Lung (tissue), 12 donors: Measurements from ENCODE around the gene CA5B. TPM values are rescaled to one million over a fixed set of nuclear protein-coding genes. Genes with fewer than 3 reads are reported as not detected.
A peak's percentile ranks its signal among the peaks of the same experiment; 100 is the strongest.

Source experiments
- ATAC-seq: fragments of 200-7000 bp; cut with Tn5 transposase; one replicate; pipeline ENCODE4 v1.9.1; 2020; ENCODE audit warnings: moderate number of reproducible peaks; ENCODE audit not compliant: insufficient read depth, low FRiP score
- DNase-seq, 3 donors: peaks; one replicate each; pipeline ENCODE4 v3.0.0-alpha.2; 2013 to 2017
- H3K27ac ChIP-seq, 2 donors: one replicate each; pipeline ENCODE4 v1.5.1; 2013; ENCODE audit warnings: mild to moderate bottlenecking in 2 of 2, moderate library complexity in 2 of 2, control low read depth in 1 of 2, inconsistent platforms in 1 of 2, low read depth in 1 of 2, low read length in 1 of 2
- H3K27me3 ChIP-seq, 3 donors: one replicate each; pipeline ENCODE4 v1.5.1; 2013; ENCODE audit warnings: low read length in 2 of 3; ENCODE audit not compliant: control insufficient read depth in 3 of 3, insufficient read depth in 3 of 3
- H3K36me3 ChIP-seq, 4 donors: one replicate each; pipeline ENCODE4 v1.5.1; 2013; ENCODE audit warnings: low read length in 4 of 4, mild to moderate bottlenecking in 1 of 4, moderate library complexity in 1 of 4; ENCODE audit not compliant: control insufficient read depth in 4 of 4, insufficient read depth in 4 of 4
- H3K4me1 ChIP-seq, 5 donors: one replicate each; pipeline ENCODE4 v1.5.1; 2013; ENCODE audit warnings: low read length in 5 of 5, mild to moderate bottlenecking in 2 of 5, moderate library complexity in 1 of 5; ENCODE audit not compliant: control insufficient read depth in 5 of 5, insufficient read depth in 5 of 5
- H3K4me3 ChIP-seq: one replicate; pipeline ENCODE4 v1.5.1; 2013; ENCODE audit warnings: mild to moderate bottlenecking, control low read depth, moderate library complexity
- H3K9ac ChIP-seq, 2 donors: one replicate each; pipeline ENCODE4 v1.5.1; 2013; ENCODE audit warnings: low read length in 2 of 2, control low read depth in 1 of 2; ENCODE audit not compliant: insufficient read depth in 1 of 2
- H3K9me3 ChIP-seq, 4 donors: one replicate each; pipeline ENCODE4 v1.5.1; 2013; ENCODE audit warnings: low read length in 3 of 4, mild to moderate bottlenecking in 1 of 4, moderate library complexity in 1 of 4; ENCODE audit not compliant: control insufficient read depth in 4 of 4, insufficient read depth in 3 of 4
- WGBS, 2 donors: extraction: QIAGEN DNeasy Blood & Tissue Kit; methylation state at CpG; one replicate each; pipeline ENCODE4 v1.1.7; 2013; 5-methylcytosine and 5-hydroxymethylcytosine counted together
- polyA plus RNA-seq, 2 donors: library from polyadenylated mRNA; stranded (reverse); fragments of 200-250 nt; gene quantifications; one replicate each; pipeline ENCODE4 v1.2.1, GENCODE V29; 2013
- total RNA-seq, 2 donors: library from RNA; depleted of rRNA in 1 of 2; stranded (reverse); fragments of >200 nt in 1 of 2; gene quantifications; one replicate each; pipeline ENCODE4 v1.2.1, GENCODE V29; 2014 to 2021
- TF ChIP-seq, protein P1 (sequence below): IDR thresholded peaks from 2 replicates; pipeline ENCODE4 v1.5.1; 2012; ENCODE audit warnings: mild to moderate bottlenecking; ENCODE audit errors: control extremely low read depth, extremely low read depth
- donor health status: control.
- donor health status: control.
- donor health status: Bipolar disorder and iron deficiency.
- donor health status: healthy.
- donor health status: DM: yes; HTN: yes; CAD: no.

Gene CA5B
- total and polyA plus RNA-seq, 4 donors, result 2.1 to 22.3 (median 9.9) TPM

DNA sequence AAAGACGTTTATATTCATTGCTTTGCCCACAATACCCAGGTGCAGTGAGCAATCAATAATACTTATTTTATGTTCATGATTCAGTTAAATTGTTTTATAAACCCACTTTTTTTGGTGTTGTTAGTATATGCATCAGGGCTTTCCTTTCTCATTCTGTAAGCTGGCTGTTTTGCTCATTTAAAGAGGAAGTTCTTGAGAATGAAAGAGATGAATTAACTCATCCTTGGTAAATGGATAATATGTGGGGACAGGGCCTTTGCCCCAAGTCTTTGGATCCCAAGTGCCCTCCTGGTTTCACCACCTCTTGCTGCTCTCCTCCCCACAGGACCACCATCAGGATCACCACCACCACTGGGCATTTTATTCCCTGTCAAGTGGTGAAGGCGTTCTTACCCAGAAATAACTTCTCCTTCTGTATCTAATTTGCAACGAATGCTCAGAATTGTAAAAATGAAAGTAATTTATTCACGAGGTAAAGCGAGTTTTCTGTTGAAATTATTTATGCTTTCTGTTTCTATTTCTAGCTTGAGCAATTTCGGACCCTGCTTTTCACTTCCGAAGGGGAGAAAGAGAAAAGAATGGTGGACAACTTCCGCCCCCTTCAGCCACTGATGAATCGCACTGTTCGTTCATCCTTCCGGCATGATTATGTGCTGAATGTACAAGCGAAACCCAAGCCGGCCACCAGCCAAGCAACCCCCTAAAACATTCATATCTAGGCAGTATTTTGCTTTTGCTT is 44.1 kb downstream of the CA5B start:
- Histone ChIP-seq H3K4me1 (no peaks in the 10 kb centered on the region), H3K36me3 (peaks cover 0 to 11% (median 2%) of the 10 kb centered on the region in 4 donors), H3K27me3 (peaks cover 0 to 10% (median 0%) of the 10 kb centered on the region in 3 donors), H3K4me3 (no peak overlapping the region), H3K9ac (no peak overlapping the region), H3K9me3 (no peaks in the 10 kb centered on the region), H3K27ac (peak overlapping the region in 1 of 2 donors; percentile 77)
- DNase-seq, result no peak
- WGBS, 2 donors, result 70 to 80% methylated on average over 13 of the region's 13 CpGs
- TF ChIP-seq, protein P1, sequence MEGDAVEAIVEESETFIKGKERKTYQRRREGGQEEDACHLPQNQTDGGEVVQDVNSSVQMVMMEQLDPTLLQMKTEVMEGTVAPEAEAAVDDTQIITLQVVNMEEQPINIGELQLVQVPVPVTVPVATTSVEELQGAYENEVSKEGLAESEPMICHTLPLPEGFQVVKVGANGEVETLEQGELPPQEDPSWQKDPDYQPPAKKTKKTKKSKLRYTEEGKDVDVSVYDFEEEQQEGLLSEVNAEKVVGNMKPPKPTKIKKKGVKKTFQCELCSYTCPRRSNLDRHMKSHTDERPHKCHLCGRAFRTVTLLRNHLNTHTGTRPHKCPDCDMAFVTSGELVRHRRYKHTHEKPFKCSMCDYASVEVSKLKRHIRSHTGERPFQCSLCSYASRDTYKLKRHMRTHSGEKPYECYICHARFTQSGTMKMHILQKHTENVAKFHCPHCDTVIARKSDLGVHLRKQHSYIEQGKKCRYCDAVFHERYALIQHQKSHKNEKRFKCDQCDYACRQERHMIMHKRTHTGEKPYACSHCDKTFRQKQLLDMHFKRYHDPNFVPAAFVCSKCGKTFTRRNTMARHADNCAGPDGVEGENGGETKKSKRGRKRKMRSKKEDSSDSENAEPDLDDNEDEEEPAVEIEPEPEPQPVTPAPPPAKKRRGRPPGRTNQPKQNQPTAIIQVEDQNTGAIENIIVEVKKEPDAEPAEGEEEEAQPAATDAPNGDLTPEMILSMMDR, result no peak
- ATAC-seq, result no peak

DNA sequence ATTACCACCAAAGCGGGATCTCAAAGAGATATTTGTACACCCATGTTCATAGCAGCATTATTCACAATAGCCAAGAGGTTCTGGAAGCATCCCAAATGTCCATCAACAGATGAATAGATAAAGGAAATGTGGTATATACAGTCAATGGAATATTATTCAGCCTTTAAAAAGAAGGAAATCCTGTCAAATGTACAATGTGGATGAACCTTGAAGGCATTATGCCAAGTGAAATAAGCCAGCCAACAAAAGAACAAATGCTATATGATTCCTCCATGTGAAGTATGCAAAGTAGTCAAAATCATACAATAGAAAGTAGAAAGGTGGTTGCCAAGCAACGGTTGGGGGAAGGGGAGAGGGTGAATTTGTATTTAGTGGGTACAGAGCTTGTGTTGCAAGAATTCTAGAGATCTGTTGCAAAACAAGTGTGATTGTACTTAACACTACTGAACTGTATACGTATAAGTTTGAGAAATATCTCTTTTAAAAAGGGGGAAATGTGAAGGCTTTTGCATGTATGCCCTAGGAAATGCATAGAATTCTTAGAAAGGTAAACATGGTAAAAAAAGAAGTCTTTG is 47.2 kb downstream of the CA5B start:
- H3K4me1 ChIP-seq, result no peaks in the 10 kb centered on the region
- no peak overlapping the region for H3K9ac ChIP-seq
- no peaks in the 10 kb centered on the region for H3K9me3 ChIP-seq
- peaks cover 0 to 6% (median 2%) of the 10 kb centered on the region in 4 donors for H3K36me3 ChIP-seq
- no peak overlapping the region for H3K27ac ChIP-seq
- H3K4me3 ChIP-seq, result no peak overlapping the region
- ATAC-seq, result no peak
- no peak for DNase-seq
- TF ChIP-seq, protein P1, result no peak
- WGBS, 2 donors, result 53 to 84% methylated on average over 3 of the region's 3 CpGs
- H3K27me3 ChIP-seq, result peaks cover 0 to 20% (median 0%) of the 10 kb centered on the region in 3 donors

DNA sequence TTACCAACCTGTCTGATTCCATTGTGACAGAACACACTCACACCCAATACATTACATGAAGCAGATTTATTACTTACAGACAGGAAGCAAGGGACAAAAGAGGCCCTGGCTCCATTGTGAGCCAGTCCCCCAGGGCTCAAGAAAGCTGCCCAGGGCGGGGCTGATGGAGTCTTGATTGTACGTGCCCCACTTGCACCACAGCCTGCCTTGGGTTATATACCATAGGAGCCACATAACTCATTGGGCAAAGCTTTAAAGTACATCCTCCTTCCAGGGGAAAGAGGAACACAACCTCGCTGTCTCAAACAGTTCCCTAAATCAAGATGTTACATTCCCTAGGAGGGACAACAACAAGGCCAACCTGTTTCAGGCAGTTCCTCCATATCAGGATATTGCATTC is 48.8 kb downstream of the CA5B start:
- Histone ChIP-seq H3K4me3 (no peak overlapping the region), H3K27ac (no peak overlapping the region), H3K27me3 (peaks cover 0 to 18% (median 0%) of the 10 kb centered on the region in 3 donors), H3K36me3 (peaks cover 0 to 5% (median 3%) of the 10 kb centered on the region in 4 donors), H3K4me1 (peaks cover 0 to 5% (median 0%) of the 10 kb centered on the region in 5 donors), H3K9ac (no peak overlapping the region), H3K9me3 (no peaks in the 10 kb centered on the region)
- TF ChIP-seq, protein P1, result no peak
- 28 to 63% methylated on average over 3 of the region's 3 CpGs for WGBS, 2 donors
- no peak for DNase-seq
- no peak for ATAC-seq
